CD14-positive monocyte (primary cell): Measurements from ENCODE around the gene PUM1. TPM values are rescaled to one million over a fixed set of nuclear protein-coding genes. Genes with fewer than 3 reads are reported as not detected.

Experiments used
- DNase-seq, 3 donors: peaks; one replicate each; pipeline ENCODE4 v3.0.0-alpha.2; 2011 to 2022
- H2AFZ ChIP-seq: 2 replicates; pipeline ENCODE4 v1.6.0; 2012; ENCODE audit warnings: mild to moderate bottlenecking, low read depth, low read length, inconsistent platforms; ENCODE audit not compliant: insufficient read depth, poor library complexity, severe bottlenecking
- H3K27ac ChIP-seq, 2 donors: 1 replicate in 1 of 2; 2 replicates in 1 of 2; pipeline ENCODE4 v1.5.1; 2012 to 2013; ENCODE audit warnings: low read length in 2 of 2, control low read depth in 1 of 2, inconsistent platforms in 1 of 2, low read depth in 1 of 2, mild to moderate bottlenecking in 1 of 2
- H3K27me3 ChIP-seq, 2 donors: one replicate each; pipeline versions ENCODE4 v1.6.0 to v1.6.1; 2011 to 2013; ENCODE audit warnings: low read length in 2 of 2; ENCODE audit not compliant: control insufficient read depth in 2 of 2, insufficient read depth in 2 of 2
- H3K36me3 ChIP-seq, 2 donors: replicated peaks in 1 of 2; 1 replicate in 1 of 2; 2 replicates in 1 of 2; pipeline versions ENCODE4 v1.5.1 to v1.6.1; 2012 to 2013; ENCODE audit warnings: low read length in 2 of 2, control low read depth in 1 of 2, inconsistent platforms in 1 of 2, mild to moderate bottlenecking in 1 of 2; ENCODE audit not compliant: insufficient read depth in 2 of 2, control insufficient read depth in 1 of 2
- H3K4me1 ChIP-seq, 2 donors: 1 replicate in 1 of 2; 2 replicates in 1 of 2; pipeline versions ENCODE4 v1.5.1 to v1.6.1; 2012 to 2013; ENCODE audit warnings: low read length in 2 of 2, control low read depth in 1 of 2, inconsistent platforms in 1 of 2, mild to moderate bottlenecking in 1 of 2, moderate library complexity in 1 of 2; ENCODE audit not compliant: insufficient read depth in 2 of 2, control insufficient read depth in 1 of 2
- H3K4me2 ChIP-seq: replicated peaks from 2 replicates; pipeline ENCODE3; 2012; ENCODE audit warnings: low read length, moderate library complexity, mild to moderate bottlenecking; ENCODE audit not compliant: poor library complexity, severe bottlenecking; ENCODE audit errors: extremely low read depth
- H3K4me3 ChIP-seq, 3 experiments: fragments of 200-600 bp in 1 of 3; sonication (generic) in 1 of 3; replicated peaks in 1 of 3; 1 replicate in 2 of 3; 2 replicates in 1 of 3; pipeline ENCODE4 v1.5.1; 2011 to 2013; ENCODE audit warnings: low read length in 3 of 3, mild to moderate bottlenecking in 3 of 3, control low read depth in 2 of 3, low read depth in 2 of 3, inconsistent platforms in 1 of 3, moderate library complexity in 1 of 3
- H3K79me2 ChIP-seq: 2 replicates; pipeline ENCODE4 v1.6.0; 2012; ENCODE audit warnings: mild to moderate bottlenecking, control low read depth, inconsistent platforms, low read length, moderate library complexity; ENCODE audit not compliant: insufficient read depth
- H3K9ac ChIP-seq: 2 replicates; pipeline ENCODE4 v1.6.0; 2017; ENCODE audit warnings: low read length, mild to moderate bottlenecking; ENCODE audit not compliant: insufficient read depth, poor library complexity, severe bottlenecking
- H3K9me3 ChIP-seq, 2 donors: replicated peaks in 1 of 2; 1 replicate in 1 of 2; 2 replicates in 1 of 2; pipeline versions ENCODE4 v1.5.1 to v1.6.1; 2012 to 2013; ENCODE audit warnings: low read length in 2 of 2, control low read depth in 1 of 2; ENCODE audit not compliant: control insufficient read depth in 1 of 2, insufficient read depth in 1 of 2
- H4K20me1 ChIP-seq: 2 replicates; pipeline ENCODE4 v1.6.0; 2012; ENCODE audit warnings: mild to moderate bottlenecking, low read length, control low read depth, moderate library complexity; ENCODE audit not compliant: insufficient read depth
- H3K27ac Mint-ChIP-seq, 7 donors: one replicate each; pipeline ENCODE4 v1.8.0; 2020; ENCODE audit warnings: mild to moderate bottlenecking in 7 of 7, mixed read lengths in 7 of 7, moderate library complexity in 6 of 7, inconsistent platforms in 2 of 7
- H3K27me3 Mint-ChIP-seq, 3 donors: one replicate each; pipeline ENCODE4 v1.8.0; 2021 to 2022; ENCODE audit warnings: low read depth in 3 of 3, mild to moderate bottlenecking in 3 of 3, mixed read lengths in 3 of 3, moderate library complexity in 3 of 3, inconsistent platforms in 1 of 3
- H3K36me3 Mint-ChIP-seq, 2 donors: one replicate each; pipeline ENCODE4 v1.8.0; 2020; ENCODE audit warnings: mixed read lengths in 2 of 2, inconsistent platforms in 1 of 2, mild to moderate bottlenecking in 1 of 2
- H3K4me1 Mint-ChIP-seq: one replicate; pipeline ENCODE4 v1.8.0; 2020; ENCODE audit warnings: mild to moderate bottlenecking, mixed read lengths
- H3K4me3 Mint-ChIP-seq, 2 donors: one replicate each; pipeline ENCODE4 v1.8.0; 2020; ENCODE audit warnings: mild to moderate bottlenecking in 2 of 2, mixed read lengths in 2 of 2, moderate library complexity in 1 of 2
- H3K9me3 Mint-ChIP-seq, 7 donors: one replicate each; pipeline ENCODE4 v1.8.0; 2020 to 2022; ENCODE audit warnings: mixed read lengths in 7 of 7, mild to moderate bottlenecking in 6 of 7, moderate library complexity in 6 of 7, inconsistent platforms in 2 of 7
- WGBS: methylation state at CpG from one replicate; pipeline ENCODE4 v1.1.5; 2013; ENCODE audit warnings: missing lambda C conversion rate; ENCODE audit not compliant: insufficient coverage; 5-methylcytosine and 5-hydroxymethylcytosine counted together
- intact Hi-C, 2 donors: fragments of 100-400 bp; cut with micrococcal nuclease; formaldehyde crosslinking; loops; one replicate each; pipeline versions ENCODE4 v1.15.0 to v1.15.1; 2023
- polyA plus RNA-seq, 3 donors: library from polyadenylated mRNA; depleted of rRNA in 1 of 3; unstranded in 2 of 3; stranded (reverse) in 1 of 3; fragments of 300-500 nt in 2 of 3; fragments of >200 nt in 1 of 3; fragmentation: Illumina TruSeq in 2 of 3; gene quantifications; 1 replicate in 2 of 3; 2 replicates in 1 of 3; pipeline ENCODE4 v1.2.3, GENCODE V29; 2012 to 2021
- TF ChIP-seq, protein P1 (sequence below): fragments of 200-600 bp; IDR thresholded peaks from one replicate; pipeline ENCODE4 v1.8.0; 2022; ENCODE audit warnings: antibody characterized with exemption, mild to moderate bottlenecking

Gene PUM1
- polyA plus RNA-seq, 3 donors, result 55.0 to 86.1 (median 62.4) TPM

DNA sequence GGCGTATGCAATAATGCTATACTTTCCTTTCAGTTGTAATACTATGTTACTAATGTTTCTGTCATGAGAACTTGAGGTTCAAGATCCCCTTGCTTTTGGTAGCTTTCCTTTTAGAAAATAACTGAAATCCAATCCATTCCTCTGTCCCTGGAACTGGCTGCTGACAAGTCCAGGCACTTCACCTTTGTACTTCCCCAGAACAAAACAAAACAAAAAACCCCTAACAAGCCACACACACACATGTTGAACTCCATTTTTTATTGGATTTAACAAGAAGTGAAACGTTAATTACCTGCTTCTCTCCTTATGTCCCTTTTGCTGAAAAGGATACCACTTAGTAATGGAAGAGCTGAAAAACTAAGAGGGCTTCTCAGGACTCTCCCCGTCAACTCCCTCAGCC, 130.9 kb downstream of the PUM1 start:
- no peak overlapping the region for H3K9ac ChIP-seq
- peaks cover 52% of the 10 kb centered on the region for H4K20me1 ChIP-seq
- no peak overlapping the region for H3K4me2 ChIP-seq
- intact Hi-C loops, result loop anchor here in 1 of 2 donors (5.0 kb wide), 1 partner anchor 217 kb away; no protein-coding TSS in a partner anchor
- no peak overlapping the region for H2AFZ ChIP-seq
- peaks cover under 1 to 2% of the 10 kb centered on the region in 2 donors for H3K4me1 ChIP-seq
- peaks cover 1% of the 10 kb centered on the region for H3K4me1 Mint-ChIP-seq
- no peaks in the 10 kb centered on the region for H3K27me3 ChIP-seq
- H3K36me3 Mint-ChIP-seq, result peaks cover 72 to 81% of the 10 kb centered on the region in 2 donors
- no peaks in the 10 kb centered on the region for H3K9me3 Mint-ChIP-seq
- peak overlapping the region in 1 of 7 donors; percentile 52 for H3K27ac Mint-ChIP-seq
- H3K36me3 ChIP-seq, result peaks cover 57 to 86% of the 10 kb centered on the region in 2 donors
- H3K4me3 ChIP-seq, result no peak overlapping the region
- no peak overlapping the region for H3K27ac ChIP-seq
- H3K27me3 Mint-ChIP-seq, result peaks cover 0 to 1% (median 0%) of the 10 kb centered on the region in 3 donors
- no peaks in the 10 kb centered on the region for H3K79me2 ChIP-seq
- no peaks in the 10 kb centered on the region for H3K9me3 ChIP-seq
- no CpG with 5 or more reads among the region's 3 CpGs for WGBS
- DNase-seq, result no peak
- TF ChIP-seq, protein P1, sequence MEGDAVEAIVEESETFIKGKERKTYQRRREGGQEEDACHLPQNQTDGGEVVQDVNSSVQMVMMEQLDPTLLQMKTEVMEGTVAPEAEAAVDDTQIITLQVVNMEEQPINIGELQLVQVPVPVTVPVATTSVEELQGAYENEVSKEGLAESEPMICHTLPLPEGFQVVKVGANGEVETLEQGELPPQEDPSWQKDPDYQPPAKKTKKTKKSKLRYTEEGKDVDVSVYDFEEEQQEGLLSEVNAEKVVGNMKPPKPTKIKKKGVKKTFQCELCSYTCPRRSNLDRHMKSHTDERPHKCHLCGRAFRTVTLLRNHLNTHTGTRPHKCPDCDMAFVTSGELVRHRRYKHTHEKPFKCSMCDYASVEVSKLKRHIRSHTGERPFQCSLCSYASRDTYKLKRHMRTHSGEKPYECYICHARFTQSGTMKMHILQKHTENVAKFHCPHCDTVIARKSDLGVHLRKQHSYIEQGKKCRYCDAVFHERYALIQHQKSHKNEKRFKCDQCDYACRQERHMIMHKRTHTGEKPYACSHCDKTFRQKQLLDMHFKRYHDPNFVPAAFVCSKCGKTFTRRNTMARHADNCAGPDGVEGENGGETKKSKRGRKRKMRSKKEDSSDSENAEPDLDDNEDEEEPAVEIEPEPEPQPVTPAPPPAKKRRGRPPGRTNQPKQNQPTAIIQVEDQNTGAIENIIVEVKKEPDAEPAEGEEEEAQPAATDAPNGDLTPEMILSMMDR, result no peak
- H3K4me3 Mint-ChIP-seq, result no peak overlapping the region

DNA sequence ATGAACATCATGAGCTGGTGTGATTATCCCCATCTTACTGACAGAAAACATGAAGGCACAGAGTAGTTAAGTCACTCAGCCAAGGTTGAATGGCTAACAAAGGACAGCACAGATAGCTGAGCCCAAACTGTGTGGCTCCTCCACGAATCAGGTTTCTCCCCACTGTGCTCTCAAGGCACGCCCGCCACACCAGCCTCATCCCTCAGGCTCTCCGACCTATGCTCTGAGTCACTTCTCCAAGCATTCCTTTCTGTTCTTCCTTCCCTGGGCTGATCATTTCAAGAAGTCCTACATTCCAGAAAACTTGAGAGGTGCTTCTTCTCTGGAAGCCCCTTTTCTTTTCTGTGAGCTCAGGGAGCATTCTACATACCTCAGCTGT, 131.7 kb downstream of the PUM1 start:
- WGBS, result 92% methylated on average over 4 of the region's 4 CpGs
- peaks cover 50 to 78% of the 10 kb centered on the region in 2 donors for H3K36me3 ChIP-seq

More for the DNA sequence above, 131.7 kb downstream of the PUM1 start:
- Histone ChIP-seq H3K4me3 (no peak overlapping the region), H3K27ac (no peak overlapping the region), H3K9me3 (no peaks in the 10 kb centered on the region), H3K9ac (no peak overlapping the region), H2AFZ (no peak overlapping the region), H3K79me2 (no peaks in the 10 kb centered on the region), H3K27me3 (no peaks in the 10 kb centered on the region), H3K4me2 (no peak overlapping the region), H4K20me1 (peaks cover 46% of the 10 kb centered on the region), H3K4me1 (peaks cover 6 to 8% of the 10 kb centered on the region in 2 donors)
- Mint-ChIP-seq H3K4me1 (peaks cover 8% of the 10 kb centered on the region), H3K27me3 (peaks cover 0 to 1% (median 0%) of the 10 kb centered on the region in 3 donors), H3K36me3 (peaks cover 65 to 74% of the 10 kb centered on the region in 2 donors), H3K4me3 (no peak overlapping the region), H3K9me3 (no peaks in the 10 kb centered on the region), H3K27ac (peak overlapping the region in 4 of 7 donors; percentile 15 to 56 (median 56))
- no peak for DNase-seq
- TF ChIP-seq, protein P1, result no peak
- intact Hi-C loops, result loop anchor here in 1 of 2 donors (5.0 kb wide), 1 partner anchor 217 kb away; no protein-coding TSS in a partner anchor
